Suprapubic skin (tissue), 4 donors: ENCODE measurements around the gene ZBTB17.
"Not testable (repeated sequence)": the region's sequence is repeated elsewhere in the genome, so short reads cannot be mapped to it uniquely, and the experiment has no call there.

Experiments
- POLR2A ChIP-seq, 2 donors: fragments of 450-650 bp; IDR thresholded peaks; one replicate each; pipeline ENCODE4 v1.6.1; 2017; ENCODE audit warnings: antibody characterized with exemption in 2 of 2, mild to moderate bottlenecking in 2 of 2, moderate library complexity in 2 of 2
- POLR2AphosphoS5 ChIP-seq, 3 donors: sonication (generic); formaldehyde crosslinking; IDR thresholded peaks; one replicate each; pipeline ENCODE4 v1.6.1; 2017; ENCODE audit warnings: antibody characterized with exemption in 3 of 3
- TF ChIP-seq, protein P1 (sequence below), 2 donors: fragments of 200-600 bp in 1 of 2; fragments of 450-650 bp in 1 of 2; sonication (generic) in 1 of 2; IDR thresholded peaks; one replicate each; pipeline ENCODE4 v1.5.1; 2016 to 2019; ENCODE audit warnings: antibody characterized with exemption in 2 of 2, mild to moderate bottlenecking in 1 of 2, moderate library complexity in 1 of 2

DNA sequence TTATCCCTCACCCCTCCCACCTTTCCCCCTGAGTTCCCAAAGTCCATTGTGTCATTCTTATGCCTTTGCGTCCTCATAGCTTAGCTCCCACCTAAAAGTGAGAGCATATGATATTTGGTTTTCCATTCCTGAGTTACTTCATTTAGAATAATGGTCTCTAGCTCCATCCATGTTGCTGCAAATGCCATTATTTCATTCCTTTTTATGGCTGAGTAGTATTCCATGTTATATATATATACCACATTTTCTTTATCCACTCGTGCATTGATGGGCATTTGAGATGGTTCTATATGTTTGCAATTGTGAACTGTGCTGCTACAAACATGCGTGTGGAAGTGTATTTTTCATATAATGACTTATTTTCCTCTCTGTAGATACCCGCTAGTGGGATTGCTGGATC is 2.0 kb upstream of the ZBTB17 start:
- not testable (repeated sequence) for TF ChIP-seq POLR2A, POLR2AphosphoS5 (IDR thresholded peaks at IDR 0.05)
- TF ChIP-seq, protein P1, sequence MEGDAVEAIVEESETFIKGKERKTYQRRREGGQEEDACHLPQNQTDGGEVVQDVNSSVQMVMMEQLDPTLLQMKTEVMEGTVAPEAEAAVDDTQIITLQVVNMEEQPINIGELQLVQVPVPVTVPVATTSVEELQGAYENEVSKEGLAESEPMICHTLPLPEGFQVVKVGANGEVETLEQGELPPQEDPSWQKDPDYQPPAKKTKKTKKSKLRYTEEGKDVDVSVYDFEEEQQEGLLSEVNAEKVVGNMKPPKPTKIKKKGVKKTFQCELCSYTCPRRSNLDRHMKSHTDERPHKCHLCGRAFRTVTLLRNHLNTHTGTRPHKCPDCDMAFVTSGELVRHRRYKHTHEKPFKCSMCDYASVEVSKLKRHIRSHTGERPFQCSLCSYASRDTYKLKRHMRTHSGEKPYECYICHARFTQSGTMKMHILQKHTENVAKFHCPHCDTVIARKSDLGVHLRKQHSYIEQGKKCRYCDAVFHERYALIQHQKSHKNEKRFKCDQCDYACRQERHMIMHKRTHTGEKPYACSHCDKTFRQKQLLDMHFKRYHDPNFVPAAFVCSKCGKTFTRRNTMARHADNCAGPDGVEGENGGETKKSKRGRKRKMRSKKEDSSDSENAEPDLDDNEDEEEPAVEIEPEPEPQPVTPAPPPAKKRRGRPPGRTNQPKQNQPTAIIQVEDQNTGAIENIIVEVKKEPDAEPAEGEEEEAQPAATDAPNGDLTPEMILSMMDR (IDR thresholded peaks at IDR 0.05): not testable (repeated sequence)
